ENCODE data around the gene NOX3.

- TF ChIP-seq, protein P1, sequence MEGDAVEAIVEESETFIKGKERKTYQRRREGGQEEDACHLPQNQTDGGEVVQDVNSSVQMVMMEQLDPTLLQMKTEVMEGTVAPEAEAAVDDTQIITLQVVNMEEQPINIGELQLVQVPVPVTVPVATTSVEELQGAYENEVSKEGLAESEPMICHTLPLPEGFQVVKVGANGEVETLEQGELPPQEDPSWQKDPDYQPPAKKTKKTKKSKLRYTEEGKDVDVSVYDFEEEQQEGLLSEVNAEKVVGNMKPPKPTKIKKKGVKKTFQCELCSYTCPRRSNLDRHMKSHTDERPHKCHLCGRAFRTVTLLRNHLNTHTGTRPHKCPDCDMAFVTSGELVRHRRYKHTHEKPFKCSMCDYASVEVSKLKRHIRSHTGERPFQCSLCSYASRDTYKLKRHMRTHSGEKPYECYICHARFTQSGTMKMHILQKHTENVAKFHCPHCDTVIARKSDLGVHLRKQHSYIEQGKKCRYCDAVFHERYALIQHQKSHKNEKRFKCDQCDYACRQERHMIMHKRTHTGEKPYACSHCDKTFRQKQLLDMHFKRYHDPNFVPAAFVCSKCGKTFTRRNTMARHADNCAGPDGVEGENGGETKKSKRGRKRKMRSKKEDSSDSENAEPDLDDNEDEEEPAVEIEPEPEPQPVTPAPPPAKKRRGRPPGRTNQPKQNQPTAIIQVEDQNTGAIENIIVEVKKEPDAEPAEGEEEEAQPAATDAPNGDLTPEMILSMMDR (IDR thresholded peaks at IDR 0.05), result no peak
- TF ChIP-seq POLR2A (IDR thresholded peaks at IDR 0.05), result no peak
Measured at GRCh38 chr6:155434829-155435423, 20.7 kb downstream of the NOX3 start.
